Astrocyte of the cerebellum (primary cell): ENCODE measurements around the gene FETUB.

Experiments used
- DNase-seq: peaks from one replicate; pipeline ENCODE4 v3.0.0-alpha.2; 2011; ENCODE audit warnings: low read depth
- H3K4me3 ChIP-seq: 2 replicates; pipeline ENCODE4 v1.5.1; 2011; ENCODE audit warnings: mild to moderate bottlenecking, low read depth, low read length, moderate library complexity
- in situ Hi-C: cut with HindIII; loops from 2 replicates; pipeline ENCODE4 v1.10.0; 2017; ENCODE audit warnings: low sequenced_read_pairs
- TF ChIP-seq, protein P1 (sequence below): IDR thresholded peaks from 2 replicates; pipeline ENCODE4 v1.5.1; 2012; ENCODE audit warnings: low read length, low read depth, moderate library complexity, mild to moderate bottlenecking; ENCODE audit errors: missing control alignments

Gene FETUB

DNA sequence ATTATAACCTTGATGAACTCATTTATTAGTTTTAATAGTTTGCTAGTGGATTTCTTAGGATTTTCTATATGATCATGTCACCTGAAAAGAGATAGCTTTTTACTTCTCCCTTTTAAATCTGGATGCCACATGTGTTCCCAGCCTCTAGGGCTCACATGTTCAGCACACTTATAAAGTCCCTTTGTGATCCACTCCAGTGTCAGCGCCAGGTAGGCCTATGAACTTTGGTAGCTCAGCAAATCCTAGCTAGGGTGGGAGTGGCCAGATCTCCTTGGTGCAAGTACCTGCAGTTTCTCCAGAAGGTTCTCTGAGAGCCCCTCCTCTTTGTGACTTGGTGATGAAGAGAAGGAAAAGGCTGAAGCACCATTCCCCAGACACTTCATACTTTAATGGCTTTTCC is 8.7 kb downstream of the FETUB start:
- TF ChIP-seq, protein P1, sequence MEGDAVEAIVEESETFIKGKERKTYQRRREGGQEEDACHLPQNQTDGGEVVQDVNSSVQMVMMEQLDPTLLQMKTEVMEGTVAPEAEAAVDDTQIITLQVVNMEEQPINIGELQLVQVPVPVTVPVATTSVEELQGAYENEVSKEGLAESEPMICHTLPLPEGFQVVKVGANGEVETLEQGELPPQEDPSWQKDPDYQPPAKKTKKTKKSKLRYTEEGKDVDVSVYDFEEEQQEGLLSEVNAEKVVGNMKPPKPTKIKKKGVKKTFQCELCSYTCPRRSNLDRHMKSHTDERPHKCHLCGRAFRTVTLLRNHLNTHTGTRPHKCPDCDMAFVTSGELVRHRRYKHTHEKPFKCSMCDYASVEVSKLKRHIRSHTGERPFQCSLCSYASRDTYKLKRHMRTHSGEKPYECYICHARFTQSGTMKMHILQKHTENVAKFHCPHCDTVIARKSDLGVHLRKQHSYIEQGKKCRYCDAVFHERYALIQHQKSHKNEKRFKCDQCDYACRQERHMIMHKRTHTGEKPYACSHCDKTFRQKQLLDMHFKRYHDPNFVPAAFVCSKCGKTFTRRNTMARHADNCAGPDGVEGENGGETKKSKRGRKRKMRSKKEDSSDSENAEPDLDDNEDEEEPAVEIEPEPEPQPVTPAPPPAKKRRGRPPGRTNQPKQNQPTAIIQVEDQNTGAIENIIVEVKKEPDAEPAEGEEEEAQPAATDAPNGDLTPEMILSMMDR, result no peak
- no peak for DNase-seq
- no peak overlapping the region for H3K4me3 ChIP-seq
- in situ Hi-C loops, result no loop called here

DNA sequence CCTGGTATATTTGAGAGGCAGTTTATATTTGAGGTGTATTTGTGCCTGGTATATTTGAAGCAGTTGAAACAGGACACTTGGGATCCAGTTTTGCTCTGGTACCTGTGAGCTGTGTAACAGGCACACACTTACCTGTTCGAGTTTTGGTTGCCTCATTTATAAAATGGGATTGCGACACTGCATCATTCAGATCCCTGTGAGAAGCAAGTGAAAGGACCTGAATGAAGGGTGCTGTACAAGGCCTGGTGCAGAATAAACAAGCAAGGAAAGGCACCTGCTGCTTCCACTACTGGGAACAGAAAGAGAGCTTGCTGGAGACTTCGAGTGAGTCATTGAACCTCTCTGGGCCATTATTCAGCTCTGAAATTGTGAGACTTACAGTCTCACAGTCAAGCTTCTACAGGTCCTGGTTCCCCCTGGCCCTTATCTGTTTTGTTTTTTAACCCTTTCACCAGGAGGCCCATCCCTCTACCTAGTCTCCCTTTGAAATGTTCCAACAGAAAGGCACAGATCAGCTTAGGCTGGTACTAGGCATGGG is 11.5 kb downstream of the FETUB start:
- DNase-seq, result no peak
- in situ Hi-C loops, result no loop called here
- TF ChIP-seq, protein P1, result no peak
- no peak overlapping the region for H3K4me3 ChIP-seq

DNA sequence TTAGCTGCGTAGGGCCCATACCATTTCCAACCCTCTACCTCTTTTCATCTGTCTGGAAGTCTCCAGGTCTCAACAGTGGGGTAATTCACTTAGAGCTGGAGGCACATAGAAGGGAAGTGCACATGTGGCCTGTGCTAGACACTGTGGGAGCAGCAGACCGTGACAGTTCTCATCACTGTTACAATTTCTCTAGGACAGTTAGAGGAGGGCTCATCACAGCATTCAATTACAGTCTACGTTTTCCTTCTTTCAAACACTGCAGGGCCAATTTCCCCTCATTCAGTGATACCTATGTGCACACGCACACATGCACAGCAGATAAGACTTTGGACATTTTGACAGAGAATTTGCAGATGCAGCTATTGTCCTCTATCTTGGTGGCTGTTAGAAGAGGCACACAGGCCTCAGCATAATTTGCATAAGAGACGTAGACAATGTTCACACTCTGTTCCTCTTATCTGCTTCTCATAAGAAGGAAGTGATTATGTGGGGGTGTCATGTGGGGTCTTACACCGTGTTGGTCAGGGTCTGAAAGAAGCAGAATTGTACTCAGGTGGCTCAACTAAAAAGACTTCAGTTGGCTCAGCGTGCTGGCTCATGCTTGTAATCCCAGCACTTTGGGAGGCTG is 13.0 kb downstream of the FETUB start:
- no peak overlapping the region for H3K4me3 ChIP-seq
- in situ Hi-C loops, result no loop called here
- DNase-seq, result no peak
- TF ChIP-seq, protein P1, result no peak

DNA sequence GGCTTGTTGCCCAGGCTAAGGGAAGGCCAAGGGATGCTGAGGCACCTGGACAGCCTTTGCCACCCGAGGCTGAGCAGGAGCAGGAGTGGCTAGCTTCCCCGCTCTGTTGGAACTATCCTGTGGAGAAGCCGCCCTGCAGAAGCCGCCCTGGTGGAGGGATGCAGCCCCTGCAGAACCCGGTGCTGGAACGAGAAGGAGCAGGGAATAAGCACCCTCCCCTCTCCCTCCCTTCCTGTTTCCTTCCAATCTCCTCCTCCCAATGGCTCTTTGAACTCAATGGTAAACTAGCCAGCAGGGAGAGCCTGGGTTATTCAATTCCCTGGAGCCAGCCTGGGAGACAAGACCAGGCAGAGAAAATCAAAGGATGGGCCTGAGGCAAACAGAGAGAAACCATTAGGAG is 13.8 kb downstream of the FETUB start:
- DNase-seq, result no peak
- in situ Hi-C loops, result no loop called here
- TF ChIP-seq, protein P1, result peak; percentile 15
- no peak overlapping the region for H3K4me3 ChIP-seq

DNA sequence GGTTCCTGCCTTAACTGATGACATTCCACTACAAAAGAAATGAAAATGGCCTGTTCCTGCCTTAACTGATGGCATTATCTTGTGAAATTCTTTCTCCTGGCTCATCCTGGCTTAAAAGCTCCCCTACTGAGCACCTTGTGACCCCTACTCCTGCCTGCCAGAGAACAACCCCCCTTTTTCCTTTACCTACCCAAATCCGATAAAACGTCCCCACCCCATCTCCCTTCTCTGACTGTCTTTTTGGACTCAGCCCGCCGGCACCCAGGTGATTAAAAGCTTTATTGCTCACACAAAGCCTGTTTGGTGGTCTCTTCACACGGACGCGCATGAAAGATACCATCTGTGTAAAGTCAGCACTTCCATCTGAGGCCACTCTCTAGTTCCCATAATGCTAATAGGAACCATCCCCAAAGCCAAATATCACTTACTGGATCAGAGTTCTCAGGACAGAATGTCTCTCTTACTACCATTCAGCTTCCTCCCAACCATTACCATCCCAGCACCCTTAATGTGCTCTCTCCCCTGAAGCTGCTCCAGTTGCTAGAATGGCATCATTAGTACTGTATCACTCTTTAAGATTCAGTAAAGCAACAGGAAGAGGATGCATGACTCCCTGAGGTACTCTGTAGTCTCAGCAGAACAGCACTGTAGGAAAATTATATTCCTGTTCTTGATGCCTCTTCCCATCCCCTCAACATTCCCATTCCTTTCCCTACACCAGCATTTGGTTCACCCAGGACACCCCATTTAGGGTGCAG is 23.3 kb downstream of the FETUB start:
- in situ Hi-C loops, result no loop called here
- DNase-seq, result no peak
- no peak overlapping the region for H3K4me3 ChIP-seq
- TF ChIP-seq, protein P1, result no peak

DNA sequence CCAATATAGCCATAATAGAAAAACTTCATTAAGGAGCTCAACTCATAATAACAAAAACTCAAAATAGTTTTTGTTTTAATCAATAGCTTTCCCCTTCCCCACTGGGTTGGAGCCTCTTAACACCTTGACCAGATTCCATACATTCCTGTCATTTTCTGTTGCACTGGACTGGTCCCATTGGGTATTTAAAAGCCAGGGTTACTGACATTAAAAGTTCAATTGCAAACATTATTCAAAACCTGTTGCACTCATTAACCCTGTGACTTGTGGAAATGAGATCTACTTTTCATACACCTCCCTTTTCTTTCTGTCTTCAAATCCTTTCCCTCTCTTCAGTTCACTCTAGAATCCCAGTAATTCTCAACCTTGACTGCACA is 23.9 kb downstream of the FETUB start:
- no peak for DNase-seq
- in situ Hi-C loops, result no loop called here
- no peak overlapping the region for H3K4me3 ChIP-seq
- TF ChIP-seq, protein P1, result no peak
